Transverse colon (tissue), 3 donors: Measurements from ENCODE around the gene LGALS9.
A peak's percentile ranks its signal among the peaks of the same experiment; 100 is the strongest.

Experiments
- CTCF ChIP-seq, 5 experiments: fragments of 200-600 bp in 3 of 5; fragments of 450-650 bp in 2 of 5; sonication (generic) in 3 of 5; IDR thresholded peaks; 1 replicate in 2 of 5; 2 replicates in 3 of 5; pipeline ENCODE4 v1.5.1; 2016 to 2017; ENCODE audit warnings: antibody characterized with exemption in 5 of 5, inconsistent platforms in 3 of 5, mild to moderate bottlenecking in 2 of 5, moderate library complexity in 1 of 5
- EP300 ChIP-seq: sonication (generic); formaldehyde crosslinking; IDR thresholded peaks from one replicate; pipeline ENCODE4 v1.6.1; 2017; ENCODE audit warnings: antibody characterized with exemption, low read depth
- POLR2A ChIP-seq: fragments of 450-650 bp; IDR thresholded peaks from one replicate; pipeline ENCODE4 v1.6.1; 2016; ENCODE audit warnings: antibody characterized with exemption, mild to moderate bottlenecking, moderate library complexity

GRCh38 chr17:27647765-27648164, 16.8 kb downstream of the LGALS9 start:
- TF ChIP-seq CTCF (IDR thresholded peaks at IDR 0.05), result peak in 2 of 5 experiments; percentile 47 to 50
- peak; percentile 31 for TF ChIP-seq POLR2A
- TF ChIP-seq EP300, result peak; percentile 14
